BLaER1 (cell line): ENCODE measurements around the gene RANBP3.

Experiments
- H3K27ac ChIP-seq: shearing (Covaris generic); formaldehyde crosslinking; 2 replicates; pipeline ENCODE4 v1.8.1; 2022
- H3K27me3 ChIP-seq: shearing (Covaris generic); formaldehyde crosslinking; 2 replicates; pipeline ENCODE4 v1.8.1; 2022
- H3K36me3 ChIP-seq: shearing (Covaris generic); formaldehyde crosslinking; 2 replicates; pipeline ENCODE4 v1.8.1; 2022
- H3K4me1 ChIP-seq: shearing (Covaris generic); formaldehyde crosslinking; 2 replicates; pipeline ENCODE4 v1.8.1; 2022
- H3K4me2 ChIP-seq: shearing (Covaris generic); formaldehyde crosslinking; 2 replicates; pipeline ENCODE4 v1.8.1; 2022
- H3K4me3 ChIP-seq: shearing (Covaris generic); formaldehyde crosslinking; 2 replicates; pipeline ENCODE4 v1.8.1; 2022
- H3K9ac ChIP-seq: shearing (Covaris generic); formaldehyde crosslinking; 2 replicates; pipeline ENCODE4 v1.8.1; 2022
- H3K9me3 ChIP-seq: shearing (Covaris generic); formaldehyde crosslinking; 2 replicates; pipeline ENCODE4 v1.8.1; 2022
- H4K20me1 ChIP-seq: shearing (Covaris generic); formaldehyde crosslinking; 2 replicates; pipeline ENCODE4 v1.8.1; 2022
- Cebpa-rat ChIP-seq: shearing (Covaris generic); IDR thresholded peaks from 2 replicates; pipeline ENCODE4 v1.8.1; 2022

RANBP3 gene

DNA sequence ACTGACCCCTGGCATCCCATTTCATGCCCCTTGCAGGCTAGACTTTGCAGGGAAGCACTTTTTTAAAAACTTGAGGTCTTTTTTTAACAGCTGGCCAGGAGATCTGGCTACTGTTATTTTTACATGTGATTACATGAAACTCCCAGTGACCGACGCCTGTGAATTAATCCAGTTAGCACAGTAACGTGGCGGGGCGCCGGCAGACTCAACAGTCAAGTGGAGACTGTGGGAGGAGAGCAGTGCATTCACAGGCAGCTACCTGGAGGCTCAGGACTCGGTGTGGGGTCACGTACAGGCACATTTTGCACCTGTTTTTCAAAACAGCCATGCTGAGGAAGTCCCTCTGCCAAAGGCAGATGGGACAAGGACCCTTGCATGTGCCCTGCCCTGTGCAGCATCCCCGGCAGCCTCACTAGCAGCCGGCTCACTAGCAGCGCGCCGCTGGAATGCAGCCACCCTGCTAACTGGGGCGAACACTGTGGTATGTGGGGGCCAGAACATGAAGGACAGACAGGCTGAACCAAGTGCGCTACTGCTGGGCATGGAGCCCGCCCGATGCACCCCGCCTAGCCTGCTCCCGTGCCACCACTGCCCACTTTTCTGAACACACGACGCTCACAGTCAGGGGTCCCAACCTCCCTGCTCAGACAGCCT lies 45.2 kb downstream of the RANBP3 start:
- no peak for TF ChIP-seq Cebpa-rat
- Histone ChIP-seq H3K4me1 (peaks cover 37% of the 10 kb centered on the region), H3K4me3 (no peak overlapping the region), H3K27ac (no peak overlapping the region), H3K9me3 (no peaks in the 10 kb centered on the region), H4K20me1 (peaks cover 82% of the 10 kb centered on the region), H3K9ac (no peak overlapping the region), H3K27me3 (no peaks in the 10 kb centered on the region), H3K36me3 (peaks cover 90% of the 10 kb centered on the region), H3K4me2 (no peak overlapping the region)

GRCh38 chr19:5932146-5932545 lies 45.8 kb downstream of the RANBP3 start:
- H4K20me1 ChIP-seq: peaks cover 82% of the 10 kb centered on the region
- H3K9ac ChIP-seq: no peak overlapping the region
- no peak overlapping the region for H3K4me2 ChIP-seq
- no peaks in the 10 kb centered on the region for H3K9me3 ChIP-seq
- peaks cover 37% of the 10 kb centered on the region for H3K4me1 ChIP-seq
- H3K27me3 ChIP-seq: no peaks in the 10 kb centered on the region
- no peak for TF ChIP-seq Cebpa-rat
- peaks cover 96% of the 10 kb centered on the region for H3K36me3 ChIP-seq
- H3K27ac ChIP-seq: no peak overlapping the region
- no peak overlapping the region for H3K4me3 ChIP-seq

DNA sequence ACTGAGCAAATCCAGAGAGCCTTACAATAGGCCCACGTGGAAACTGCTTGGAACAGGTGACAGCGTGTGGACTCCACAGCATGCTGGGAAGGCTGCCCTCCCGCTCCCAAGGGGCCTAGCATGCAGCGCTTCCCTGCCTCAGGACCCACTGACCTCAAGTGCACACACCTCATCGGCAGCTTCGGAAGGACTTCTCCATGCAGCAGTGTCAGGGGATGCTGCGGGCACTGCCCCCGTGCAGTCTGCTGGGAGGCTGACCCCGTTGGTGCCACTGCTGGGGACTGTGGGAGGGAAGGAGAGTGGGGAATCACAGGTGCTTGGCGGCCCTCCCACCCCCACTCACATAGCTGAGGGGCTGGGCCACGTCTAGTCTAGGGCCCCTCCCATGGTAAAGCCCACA lies 46.7 kb downstream of the RANBP3 start:
- Histone ChIP-seq H4K20me1 (peaks cover 82% of the 10 kb centered on the region), H3K4me3 (no peak overlapping the region), H3K4me2 (no peak overlapping the region), H3K9me3 (no peaks in the 10 kb centered on the region), H3K4me1 (peaks cover 34% of the 10 kb centered on the region), H3K27me3 (no peaks in the 10 kb centered on the region), H3K36me3 (peaks cover 100% of the 10 kb centered on the region), H3K9ac (no peak overlapping the region), H3K27ac (no peak overlapping the region)
- TF ChIP-seq Cebpa-rat: no peak

- Histone ChIP-seq H3K4me3 (no peak overlapping the region), H3K9ac (no peak overlapping the region), H3K36me3 (peaks cover 100% of the 10 kb centered on the region), H3K27me3 (no peaks in the 10 kb centered on the region), H3K4me2 (no peak overlapping the region), H3K4me1 (peaks cover 18% of the 10 kb centered on the region), H4K20me1 (peaks cover 70% of the 10 kb centered on the region), H3K9me3 (no peaks in the 10 kb centered on the region), H3K27ac (no peak overlapping the region)
- no peak for TF ChIP-seq Cebpa-rat
These were observed 48.3 kb downstream of the RANBP3 start for GRCh38 chr19:5929625-5930024.

DNA sequence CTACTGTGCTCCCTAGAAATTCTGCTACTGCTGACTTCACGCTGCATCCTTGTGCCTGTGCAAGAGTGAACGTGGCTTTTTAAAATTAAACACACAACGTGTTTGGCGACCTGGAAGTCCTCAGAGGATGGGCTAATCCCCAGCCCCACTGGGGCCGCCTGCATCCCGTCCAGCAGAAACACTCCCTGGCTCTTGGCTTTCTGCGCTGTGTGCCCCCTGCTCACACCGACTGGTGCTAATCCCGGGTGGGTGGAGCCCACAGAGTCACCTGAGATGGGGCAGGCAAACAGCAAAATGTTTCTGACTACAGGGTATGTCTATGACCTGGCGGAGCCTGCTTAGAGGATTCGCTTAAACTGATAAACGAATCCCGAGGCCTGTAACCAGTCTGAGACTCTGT lies 48.8 kb downstream of the RANBP3 start:
- no peak overlapping the region for H3K27ac ChIP-seq
- H3K4me2 ChIP-seq: no peak overlapping the region
- no peak overlapping the region for H3K4me3 ChIP-seq
- no peak for TF ChIP-seq Cebpa-rat
- H4K20me1 ChIP-seq: peaks cover 67% of the 10 kb centered on the region
- peaks cover 100% of the 10 kb centered on the region for H3K36me3 ChIP-seq
- H3K9ac ChIP-seq: no peak overlapping the region
- peaks cover 16% of the 10 kb centered on the region for H3K4me1 ChIP-seq
- no peaks in the 10 kb centered on the region for H3K27me3 ChIP-seq
- no peaks in the 10 kb centered on the region for H3K9me3 ChIP-seq

DNA sequence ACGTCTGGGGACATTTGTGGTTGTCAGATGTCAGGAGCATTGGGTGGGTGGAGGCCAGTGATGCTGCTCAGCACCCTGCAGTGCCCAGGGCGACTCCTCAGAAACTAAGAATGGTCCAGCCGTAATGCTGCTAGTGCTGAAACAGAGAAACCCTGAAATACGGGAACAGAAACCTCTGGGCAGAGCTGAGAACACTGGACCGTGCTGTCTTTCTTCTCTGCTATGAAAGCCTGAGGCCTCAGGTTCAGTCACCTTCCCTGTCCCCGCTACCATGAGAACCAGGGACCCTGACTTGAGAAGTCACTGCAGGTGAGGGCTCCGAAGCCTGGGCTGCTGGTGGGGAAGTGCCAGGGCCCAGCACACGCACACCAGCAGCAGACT lies 50.5 kb downstream of the RANBP3 start:
- Histone ChIP-seq H3K9ac (peak overlapping the region; percentile 38), H4K20me1 (peaks cover 62% of the 10 kb centered on the region), H3K27ac (0 out of 2 replicates have a peak overlapping the region, but pooled peaks have one; percentile 18), H3K36me3 (peaks cover 100% of the 10 kb centered on the region), H3K4me3 (no peak overlapping the region), H3K27me3 (no peaks in the 10 kb centered on the region), H3K9me3 (no peaks in the 10 kb centered on the region), H3K4me1 (peaks cover 16% of the 10 kb centered on the region), H3K4me2 (peak overlapping the region; percentile 1; the same call in 1 of the 2 replicates)
- TF ChIP-seq Cebpa-rat: no peak

- no peaks in the 10 kb centered on the region for H3K9me3 ChIP-seq
- TF ChIP-seq Cebpa-rat: no peak
- H3K9ac ChIP-seq: peak overlapping the region; percentile 38
- peaks cover 100% of the 10 kb centered on the region for H3K36me3 ChIP-seq
- H3K4me3 ChIP-seq: no peak overlapping the region
- peaks cover 16% of the 10 kb centered on the region for H3K4me1 ChIP-seq
- peak overlapping the region; percentile 1; the same call in 1 of the 2 replicates for H3K4me2 ChIP-seq
- no peak overlapping the region for H3K27ac ChIP-seq
- H3K27me3 ChIP-seq: no peaks in the 10 kb centered on the region
- H4K20me1 ChIP-seq: peaks cover 59% of the 10 kb centered on the region
These were observed 51.1 kb downstream of the RANBP3 start for GRCh38 chr19:5926641-5927440.

DNA sequence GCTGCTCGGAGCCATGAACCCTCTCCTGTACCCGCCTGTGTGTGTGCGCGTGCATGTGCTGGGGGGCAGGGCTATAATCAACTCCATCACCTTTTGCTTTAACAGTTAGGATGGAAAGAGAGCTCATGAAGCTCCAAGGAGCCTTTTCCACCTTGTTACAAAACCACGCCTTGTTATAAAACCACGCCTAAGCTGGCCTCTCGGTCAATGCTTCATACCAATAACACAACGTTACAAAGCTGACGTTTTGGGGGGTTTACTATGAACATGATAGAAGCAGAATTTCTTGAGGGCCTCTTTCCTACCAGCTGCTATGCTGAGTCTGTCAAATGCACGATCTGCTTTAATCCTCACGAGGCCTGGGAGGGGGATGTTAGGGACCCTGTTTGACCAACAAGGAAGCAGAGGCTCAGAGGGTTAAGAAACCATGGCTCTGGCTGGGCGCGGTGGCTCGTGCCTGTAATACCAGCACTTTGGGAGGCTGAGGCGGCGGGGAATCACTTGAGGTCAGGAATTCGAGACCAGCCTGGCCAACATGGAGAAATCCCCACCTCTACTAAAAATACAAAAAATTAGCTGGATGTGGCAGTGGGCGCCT lies 52.0 kb downstream of the RANBP3 start:
- peaks cover 100% of the 10 kb centered on the region for H3K36me3 ChIP-seq
- no peak overlapping the region for H3K9ac ChIP-seq
- H3K4me1 ChIP-seq: peaks cover 16% of the 10 kb centered on the region
- no peak for TF ChIP-seq Cebpa-rat
- H3K27me3 ChIP-seq: no peaks in the 10 kb centered on the region
- H3K9me3 ChIP-seq: no peaks in the 10 kb centered on the region
- no peak overlapping the region for H3K27ac ChIP-seq
- peaks cover 58% of the 10 kb centered on the region for H4K20me1 ChIP-seq
- no peak overlapping the region for H3K4me2 ChIP-seq
- no peak overlapping the region for H3K4me3 ChIP-seq

GRCh38 chr19:5923356-5923755 lies 54.6 kb downstream of the RANBP3 start:
- TF ChIP-seq Cebpa-rat: no peak
- no peak overlapping the region for H3K4me3 ChIP-seq
- H3K27ac ChIP-seq: no peak overlapping the region
- H3K9ac ChIP-seq: no peak overlapping the region
- no peaks in the 10 kb centered on the region for H3K9me3 ChIP-seq
- no peak overlapping the region for H3K4me2 ChIP-seq
- H3K27me3 ChIP-seq: no peaks in the 10 kb centered on the region
- peaks cover 16% of the 10 kb centered on the region for H3K4me1 ChIP-seq
- peaks cover 53% of the 10 kb centered on the region for H4K20me1 ChIP-seq
- peaks cover 100% of the 10 kb centered on the region for H3K36me3 ChIP-seq

GRCh38 chr19:5922161-5922545 lies 55.8 kb downstream of the RANBP3 start:
- Histone ChIP-seq H3K9me3 (no peaks in the 10 kb centered on the region), H4K20me1 (peaks cover 41% of the 10 kb centered on the region), H3K4me2 (no peak overlapping the region), H3K27ac (no peak overlapping the region), H3K4me1 (peaks cover 6% of the 10 kb centered on the region), H3K9ac (no peak overlapping the region), H3K36me3 (peaks cover 98% of the 10 kb centered on the region), H3K27me3 (no peaks in the 10 kb centered on the region), H3K4me3 (no peak overlapping the region)
- TF ChIP-seq Cebpa-rat: no peak
